MV-4-11 (cell line): Measurements from ENCODE around the gene ITM2A.
A peak's percentile ranks its signal among the peaks of the same experiment; 100 is the strongest.

Experiments used
- DNase-seq: peaks from one replicate; lab custom pipeline; 2025; lab: John Stamatoyannopoulos, UW

ITM2A gene

GRCh38 chrX:79366873-79367749 is at the start of gene ITM2A:
Gene ITM2A, minus strand, starts transcription at chrX:79367334. Its CDS starts 119 bp downstream, at chrX:79367215.
- no peak for DNase-seq

- no peak for DNase-seq
Observed at GRCh38 chrX:79415056-79415455, 47.9 kb upstream of the ITM2A start.

GRCh38 chrX:79413963-79414362 is 46.8 kb upstream of the ITM2A start:
- no peak for DNase-seq

DNA sequence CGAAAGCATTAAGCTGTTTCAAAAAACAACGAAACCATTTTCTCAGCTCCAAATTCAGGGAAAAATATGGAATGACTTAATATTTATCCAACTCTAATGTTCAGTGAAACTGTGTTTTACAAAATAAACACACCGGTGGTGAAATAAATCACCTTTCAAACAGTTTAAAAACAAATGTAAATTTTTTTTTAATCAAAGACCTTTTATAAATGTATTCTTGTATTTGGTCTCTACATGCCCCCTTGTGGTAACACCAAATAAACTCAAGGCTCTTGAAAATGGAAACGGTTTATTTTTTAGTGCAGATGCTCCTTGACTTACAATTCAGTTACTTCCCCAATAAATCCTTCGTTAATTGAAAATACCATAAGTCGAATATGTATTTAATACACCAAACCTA is 45.8 kb upstream of the ITM2A start:
- peak; percentile 3 for DNase-seq

GRCh38 chrX:79412166-79412565 is 45.0 kb upstream of the ITM2A start:
- no peak for DNase-seq

DNA sequence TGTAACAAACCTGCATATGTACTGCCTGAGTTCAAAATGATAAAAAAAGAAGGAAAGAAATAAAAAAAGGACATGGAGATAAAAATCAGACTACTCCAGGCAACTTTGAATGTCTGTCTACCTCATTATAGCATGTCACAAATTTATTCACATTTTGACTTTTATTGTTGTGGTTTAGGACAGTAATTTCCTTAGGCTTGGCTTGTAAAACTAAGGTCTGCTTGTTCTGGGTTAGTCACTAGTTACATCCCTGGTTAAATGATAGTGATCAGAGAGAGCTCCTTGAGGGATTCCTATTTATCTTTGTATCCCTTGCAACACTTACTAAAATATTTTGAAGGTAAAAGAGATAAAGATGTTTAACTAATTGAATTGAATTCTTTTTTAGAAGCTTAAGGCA is 42.5 kb upstream of the ITM2A start:
- DNase-seq, result no peak

GRCh38 chrX:79408623-79409322 is 41.6 kb upstream of the ITM2A start:
- DNase-seq, result no peak

DNA sequence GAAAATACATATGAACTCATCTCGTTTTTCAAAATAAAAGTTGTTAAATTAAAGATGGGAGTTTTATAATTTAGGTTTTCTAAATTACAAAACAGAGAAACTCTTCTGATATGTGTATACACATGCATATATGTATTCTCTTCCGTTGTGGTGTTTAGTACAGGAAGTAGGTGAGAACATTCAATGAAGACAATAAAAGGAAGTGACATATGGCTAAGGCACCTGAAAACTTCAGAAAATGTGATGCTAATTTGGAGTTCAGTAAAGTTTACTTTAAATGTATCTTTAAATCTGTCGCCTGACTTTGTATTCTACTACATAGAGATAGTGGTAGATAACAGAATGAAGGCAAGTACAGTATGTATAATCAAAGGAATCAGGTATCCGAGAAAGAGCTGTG is 33.5 kb upstream of the ITM2A start:
- DNase-seq, result no peak

GRCh38 chrX:79375340-79375739 is 8.2 kb upstream of the ITM2A start:
- no peak for DNase-seq

DNA sequence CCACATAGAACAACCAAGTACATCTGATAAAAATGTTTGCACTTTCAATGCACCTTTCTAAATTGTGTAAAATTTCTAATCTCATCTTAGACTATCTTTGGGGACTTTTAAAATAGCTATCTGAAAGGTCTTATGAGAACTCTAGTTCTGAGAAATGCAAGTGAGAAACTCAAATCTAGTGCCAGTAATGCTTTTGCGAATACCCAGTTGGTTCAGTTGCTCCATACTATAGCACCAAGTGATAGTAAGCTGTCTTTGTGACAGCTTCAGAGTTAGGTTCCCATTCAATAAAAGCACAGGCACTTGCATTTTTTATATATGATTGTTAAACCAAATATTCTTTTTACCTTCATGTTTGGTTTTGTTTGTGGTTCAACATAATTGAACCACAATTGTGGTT is 4.5 kb upstream of the ITM2A start:
- DNase-seq, result no peak

DNA sequence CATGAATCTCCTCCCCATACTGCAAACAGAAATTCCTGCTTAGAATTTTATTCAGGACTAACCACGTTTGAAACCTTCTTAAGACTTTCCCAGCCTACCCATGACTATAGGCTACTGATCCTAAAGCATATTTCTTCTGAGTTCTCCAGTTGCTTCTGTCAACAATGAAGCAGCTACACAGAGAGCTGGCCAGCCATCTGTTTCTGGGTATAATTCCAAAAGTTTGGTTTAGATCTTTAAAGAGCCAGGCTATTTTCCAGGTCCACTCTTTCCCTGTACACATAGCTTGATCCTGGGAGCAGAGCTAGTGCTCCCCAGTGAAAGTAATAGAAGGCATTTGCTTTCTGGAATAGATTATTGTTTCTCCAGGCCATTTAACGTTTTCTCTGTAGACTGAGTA is 4.0 kb upstream of the ITM2A start:
- no peak for DNase-seq

- DNase-seq, result no peak
Observed at GRCh38 chrX:79369871-79370270, 2.7 kb upstream of the ITM2A start.

DNA sequence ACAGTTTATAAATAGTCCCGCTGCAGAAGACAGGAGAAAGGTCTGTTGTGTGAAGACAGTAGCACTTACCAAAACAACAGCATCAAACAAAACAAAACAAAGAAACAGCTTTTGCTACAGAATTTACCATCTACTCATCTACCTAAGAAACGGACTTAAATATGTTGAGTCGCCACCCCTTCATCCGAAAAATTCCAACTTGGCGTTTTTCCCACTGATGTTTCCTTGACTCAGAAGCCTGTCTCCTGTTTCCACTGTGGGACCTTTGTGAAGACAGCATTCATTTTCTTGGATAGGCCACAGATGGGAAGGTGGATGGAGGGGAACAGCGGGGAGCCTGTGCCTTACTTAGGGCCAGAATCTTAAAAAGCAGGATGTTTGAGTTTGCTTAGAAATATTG is 1.3 kb upstream of the ITM2A start:
- DNase-seq, result no peak

DNA sequence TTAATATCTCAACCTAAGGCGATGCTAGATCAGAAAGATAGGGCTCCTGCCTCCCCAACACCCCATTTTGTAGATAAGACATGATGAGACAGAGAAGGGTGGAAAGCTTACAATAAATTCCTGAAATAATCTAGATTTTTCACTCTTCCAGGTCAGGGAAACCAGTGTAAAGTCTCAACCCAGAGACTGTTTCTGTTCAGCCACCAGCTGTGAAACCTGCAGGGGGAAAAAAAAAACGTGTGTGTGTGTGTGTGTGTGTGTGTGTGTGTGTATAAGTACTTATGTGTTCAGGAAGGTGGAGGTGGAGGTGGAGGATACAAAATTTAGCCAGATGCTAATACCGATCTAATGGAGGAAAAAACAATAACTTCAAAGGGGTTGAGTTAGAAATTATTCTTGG is 773 bp upstream of the ITM2A start:
- DNase-seq, result no peak

DNA sequence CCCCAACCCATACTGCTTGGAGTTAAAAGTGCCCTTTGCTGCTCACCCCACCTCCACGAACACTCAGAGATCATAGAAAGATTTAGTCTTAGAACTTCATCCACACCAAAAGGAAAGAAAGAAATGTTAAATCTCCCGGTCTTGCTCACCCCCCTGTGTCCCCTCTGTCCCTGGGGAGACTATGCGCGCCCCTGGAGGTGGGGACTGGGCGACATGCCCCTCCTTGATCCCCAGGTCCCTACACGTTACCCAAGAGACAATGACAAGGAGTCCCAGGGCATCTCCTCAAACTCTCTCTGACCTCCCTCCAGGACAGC is 620 bp downstream of the ITM2A start:
- no peak for DNase-seq

DNA sequence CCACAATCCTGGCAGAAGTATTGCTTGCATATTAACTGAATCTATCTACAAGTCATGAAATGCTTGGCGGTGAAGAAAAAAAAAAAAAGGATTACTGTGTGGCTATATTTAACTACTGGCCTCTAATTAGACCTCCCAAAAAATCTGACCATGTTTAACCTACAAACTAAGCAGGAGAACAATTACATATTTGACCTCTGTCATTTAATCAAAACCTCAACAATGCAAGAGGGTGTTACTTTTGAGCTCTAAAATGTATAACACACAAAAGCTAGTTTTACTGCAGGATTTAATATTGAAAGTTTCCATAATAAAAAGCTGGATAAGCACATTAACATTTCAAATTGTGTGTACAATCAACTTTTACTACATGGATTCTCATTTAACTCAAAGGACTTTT is 1.5 kb downstream of the ITM2A start:
- DNase-seq, result no peak

GRCh38 chrX:79364306-79364705 is 2.8 kb downstream of the ITM2A start:
- no peak for DNase-seq

DNA sequence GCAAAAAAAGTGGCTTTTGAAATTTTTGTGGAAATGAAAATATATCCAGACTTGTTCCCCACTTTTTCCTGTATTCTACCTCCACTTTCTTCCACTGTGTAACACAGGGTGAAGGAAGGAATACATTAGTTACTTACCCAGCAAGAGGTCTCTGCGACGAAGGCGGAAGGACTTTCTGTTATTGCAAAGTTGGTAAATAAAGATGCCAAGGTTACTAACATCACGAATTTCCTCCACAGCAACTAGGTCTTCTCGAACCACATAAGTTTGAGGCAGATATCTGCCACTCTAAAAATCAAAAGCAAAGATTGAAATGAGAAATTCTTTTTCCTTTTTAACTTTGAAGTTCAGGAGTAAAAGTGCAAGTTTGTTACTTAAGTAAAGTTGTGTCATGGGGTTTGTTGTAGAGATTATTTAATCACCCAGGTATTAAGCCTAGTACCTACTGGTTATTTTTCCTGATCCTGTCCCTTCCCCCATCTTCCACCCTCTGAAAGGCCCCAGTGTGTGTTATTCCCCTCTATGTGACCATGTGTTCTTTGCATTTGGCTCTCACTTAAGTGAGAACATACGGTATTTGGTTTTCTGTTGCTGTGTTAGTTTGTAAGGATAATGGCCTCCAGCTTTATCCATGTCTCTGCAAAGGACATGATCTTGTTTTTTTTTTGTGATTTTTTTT is 5.8 kb downstream of the ITM2A start:
- DNase-seq, result no peak

GRCh38 chrX:79336869-79337815 is 30.0 kb downstream of the ITM2A start:
- DNase-seq, result no peak

- DNase-seq, result no peak
Observed at GRCh38 chrX:79330022-79330421, 37.1 kb downstream of the ITM2A start.

GRCh38 chrX:79325263-79325958 is 41.7 kb downstream of the ITM2A start:
- no peak for DNase-seq
